ENCODE results near the gene CYLD.
A peak's percentile ranks its signal among the peaks of the same experiment; 100 is the strongest.

Gene CYLD

DNA sequence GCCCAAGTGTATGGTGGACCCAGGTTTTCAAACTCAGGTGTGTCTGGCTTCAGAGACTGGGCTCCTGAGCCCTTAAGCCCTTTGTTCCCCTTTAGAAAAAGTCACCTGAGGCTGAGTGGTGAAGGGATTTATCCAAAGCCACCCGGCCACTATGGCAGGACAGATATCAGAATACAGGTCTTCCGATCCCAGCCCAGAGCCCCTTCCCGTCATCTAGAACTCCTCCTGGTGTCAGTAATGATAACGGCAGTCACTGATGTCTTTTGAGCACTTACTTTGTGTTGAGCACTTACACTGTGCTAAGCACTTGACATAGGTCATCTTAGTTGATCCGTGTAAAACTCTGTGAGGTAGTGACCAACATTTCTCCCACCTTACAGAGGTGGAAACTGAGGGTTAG lies 31.9 kb upstream of the CYLD start:
- no peak overlapping the region for H3K4ac ChIP-seq (ENCODE audit: low read depth in 1 of 2, low read length in 2 of 2)
- no peak for DNase-seq
- peak overlapping the region; percentile 29 for H4K91ac ChIP-seq (ENCODE audit: low read length)
- no peak overlapping the region for H4K8ac ChIP-seq (ENCODE audit: low read length)
- H2BK5ac ChIP-seq (ENCODE audit: low read depth, low read length, poor library complexity, severe bottlenecking) = no peak overlapping the region
- H3K9me3 ChIP-seq (ENCODE audit: control insufficient read depth, low read length) = peaks cover 6% of the 10 kb centered on the region
- no peak overlapping the region for H2AK5ac ChIP-seq (ENCODE audit: low read length, severe bottlenecking)
- H3K9ac ChIP-seq (ENCODE audit: low read length) = no peak overlapping the region
- H3K36me3 ChIP-seq (ENCODE audit: control insufficient read depth in 1 of 2, insufficient read depth in 2 of 2, low read depth in 1 of 2, low read length in 2 of 2) = no peaks in the 10 kb centered on the region
- H3K23ac ChIP-seq (ENCODE audit: low read length in 2 of 2) = no peak overlapping the region
- no peak overlapping the region for H3K4me3 ChIP-seq (ENCODE audit: insufficient read depth in 1 of 2, low read depth in 1 of 2, low read length in 2 of 2)
- H3K27me3 ChIP-seq (ENCODE audit: control insufficient read depth in 1 of 2, insufficient read depth in 1 of 2, low read length in 2 of 2) = no peaks in the 10 kb centered on the region
- H3K27ac ChIP-seq (ENCODE audit: low read length, poor library complexity, severe bottlenecking) = no peak overlapping the region
- no peak overlapping the region for H2BK12ac ChIP-seq (ENCODE audit: low read length in 2 of 2)
- no peak overlapping the region for H2AFZ ChIP-seq (ENCODE audit: low read depth, low read length)
- H3K4me1 ChIP-seq (ENCODE audit: control insufficient read depth, insufficient read depth, low read depth, low read length) = no peaks in the 10 kb centered on the region
- no peak overlapping the region for H3K4me2 ChIP-seq (ENCODE audit: low read length, poor library complexity, severe bottlenecking)
- H2BK15ac ChIP-seq (ENCODE audit: low read depth, poor library complexity, severe bottlenecking) = no peak overlapping the region
- 86% methylated on average over 5 of the region's 5 CpGs for WGBS
- H2BK120ac ChIP-seq (ENCODE audit: low read depth, low read length) = no peak overlapping the region
- no peak overlapping the region for H3K18ac ChIP-seq (ENCODE audit: low read depth in 1 of 2, low read length in 2 of 2)
- H3K14ac ChIP-seq (ENCODE audit: low read length in 2 of 2) = no peak overlapping the region
- H3K79me1 ChIP-seq (replicated peaks; ENCODE audit: low read length, poor library complexity, severe bottlenecking) = no peaks in the 10 kb centered on the region

- no peaks in the 10 kb centered on the region for H3K36me3 ChIP-seq (ENCODE audit: control insufficient read depth in 1 of 2, insufficient read depth in 2 of 2, low read depth in 1 of 2, low read length in 2 of 2)
- 94% methylated on average over 21 of the region's 21 CpGs for WGBS
- H3K27me3 ChIP-seq (ENCODE audit: control insufficient read depth in 1 of 2, insufficient read depth in 1 of 2, low read length in 2 of 2) = no peaks in the 10 kb centered on the region
- H3K27ac ChIP-seq (ENCODE audit: low read length, poor library complexity, severe bottlenecking) = no peak overlapping the region
- H3K4me1 ChIP-seq (ENCODE audit: control insufficient read depth, insufficient read depth, low read depth, low read length) = no peaks in the 10 kb centered on the region
- H2BK120ac ChIP-seq (ENCODE audit: low read depth, low read length) = no peak overlapping the region
- H3K4me3 ChIP-seq (ENCODE audit: insufficient read depth in 1 of 2, low read depth in 1 of 2, low read length in 2 of 2) = no peak overlapping the region
- no peak overlapping the region for H3K14ac ChIP-seq (ENCODE audit: low read length in 2 of 2)
- H3K23ac ChIP-seq (ENCODE audit: low read length in 2 of 2) = no peak overlapping the region
- H3K4ac ChIP-seq (ENCODE audit: low read depth in 1 of 2, low read length in 2 of 2) = no peak overlapping the region
- no peak overlapping the region for H3K4me2 ChIP-seq (ENCODE audit: low read length, poor library complexity, severe bottlenecking)
- no peak overlapping the region for H2BK5ac ChIP-seq (ENCODE audit: low read depth, low read length, poor library complexity, severe bottlenecking)
- no peak overlapping the region for H2AFZ ChIP-seq (ENCODE audit: low read depth, low read length)
- H3K9ac ChIP-seq (ENCODE audit: low read length) = no peak overlapping the region
- no peaks in the 10 kb centered on the region for H3K79me1 ChIP-seq (replicated peaks; ENCODE audit: low read length, poor library complexity, severe bottlenecking)
- no peak overlapping the region for H2AK5ac ChIP-seq (ENCODE audit: low read length, severe bottlenecking)
- H3K18ac ChIP-seq (ENCODE audit: low read depth in 1 of 2, low read length in 2 of 2) = no peak overlapping the region
- H2BK15ac ChIP-seq (ENCODE audit: low read depth, poor library complexity, severe bottlenecking) = no peak overlapping the region
- H3K9me3 ChIP-seq (ENCODE audit: control insufficient read depth, low read length) = no peaks in the 10 kb centered on the region
- H4K91ac ChIP-seq (ENCODE audit: low read length) = no peak overlapping the region
- DNase-seq = no peak
- H4K8ac ChIP-seq (ENCODE audit: low read length) = no peak overlapping the region
- H2BK12ac ChIP-seq (ENCODE audit: low read length in 2 of 2) = no peak overlapping the region
Measured at GRCh38 chr16:50711040-50711439, 30.8 kb upstream of the CYLD start.

GRCh38 chr16:50711862-50712559 lies 29.9 kb upstream of the CYLD start:
- Histone ChIP-seq H3K4me2 (ENCODE audit: low read length, poor library complexity, severe bottlenecking) (no peak overlapping the region), H3K4me3 (ENCODE audit: insufficient read depth in 1 of 2, low read depth in 1 of 2, low read length in 2 of 2) (no peak overlapping the region), H3K23ac (ENCODE audit: low read length in 2 of 2) (no peak overlapping the region), H3K9ac (ENCODE audit: low read length) (no peak overlapping the region), H3K79me1 (replicated peaks; ENCODE audit: low read length, poor library complexity, severe bottlenecking) (no peaks in the 10 kb centered on the region), H2BK12ac (ENCODE audit: low read length in 2 of 2) (no peak overlapping the region), H3K9me3 (ENCODE audit: control insufficient read depth, low read length) (no peaks in the 10 kb centered on the region), H2BK120ac (ENCODE audit: low read depth, low read length) (no peak overlapping the region), H3K4me1 (ENCODE audit: control insufficient read depth, insufficient read depth, low read depth, low read length) (no peaks in the 10 kb centered on the region), H3K27ac (ENCODE audit: low read length, poor library complexity, severe bottlenecking) (no peak overlapping the region), H2AK5ac (ENCODE audit: low read length, severe bottlenecking) (no peak overlapping the region), H3K18ac (ENCODE audit: low read depth in 1 of 2, low read length in 2 of 2) (no peak overlapping the region), H4K8ac (ENCODE audit: low read length) (no peak overlapping the region), H3K27me3 (ENCODE audit: control insufficient read depth in 1 of 2, insufficient read depth in 1 of 2, low read length in 2 of 2) (no peaks in the 10 kb centered on the region), H3K14ac (ENCODE audit: low read length in 2 of 2) (no peak overlapping the region), H3K4ac (ENCODE audit: low read depth in 1 of 2, low read length in 2 of 2) (no peak overlapping the region), H2BK5ac (ENCODE audit: low read depth, low read length, poor library complexity, severe bottlenecking) (no peak overlapping the region), H3K36me3 (ENCODE audit: control insufficient read depth in 1 of 2, insufficient read depth in 2 of 2, low read depth in 1 of 2, low read length in 2 of 2) (no peaks in the 10 kb centered on the region), H2AFZ (ENCODE audit: low read depth, low read length) (no peak overlapping the region), H2BK15ac (ENCODE audit: low read depth, poor library complexity, severe bottlenecking) (no peak overlapping the region), H4K91ac (ENCODE audit: low read length) (no peak overlapping the region)
- WGBS = 94% methylated on average over 25 of the region's 25 CpGs
- DNase-seq = no peak

DNA sequence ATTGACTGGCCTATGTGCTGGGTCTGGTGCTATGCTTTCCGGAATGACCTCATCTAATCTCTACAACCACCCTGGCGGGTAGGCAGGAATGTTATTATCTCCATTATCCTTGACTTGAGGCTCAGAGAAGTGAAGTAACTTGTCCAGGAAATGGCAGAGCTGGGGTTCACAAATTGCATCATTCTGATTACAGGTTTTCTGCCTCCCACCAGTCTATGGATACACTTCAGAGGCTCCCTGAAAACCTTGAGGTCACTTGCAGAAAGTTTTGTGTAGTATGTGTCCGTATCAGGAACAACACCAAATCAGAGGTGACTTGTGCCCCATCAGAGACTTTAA lies 29.4 kb upstream of the CYLD start:
- Histone ChIP-seq H3K4me2 (ENCODE audit: low read length, poor library complexity, severe bottlenecking) (no peak overlapping the region), H3K4me1 (ENCODE audit: control insufficient read depth, insufficient read depth, low read depth, low read length) (no peaks in the 10 kb centered on the region), H4K91ac (ENCODE audit: low read length) (no peak overlapping the region), H3K36me3 (ENCODE audit: control insufficient read depth in 1 of 2, insufficient read depth in 2 of 2, low read depth in 1 of 2, low read length in 2 of 2) (no peaks in the 10 kb centered on the region), H2BK12ac (ENCODE audit: low read length in 2 of 2) (no peak overlapping the region), H3K9ac (ENCODE audit: low read length) (no peak overlapping the region), H3K27ac (ENCODE audit: low read length, poor library complexity, severe bottlenecking) (no peak overlapping the region), H2AK5ac (ENCODE audit: low read length, severe bottlenecking) (no peak overlapping the region), H2AFZ (ENCODE audit: low read depth, low read length) (no peak overlapping the region), H3K14ac (ENCODE audit: low read length in 2 of 2) (no peak overlapping the region), H2BK5ac (ENCODE audit: low read depth, low read length, poor library complexity, severe bottlenecking) (no peak overlapping the region), H2BK120ac (ENCODE audit: low read depth, low read length) (no peak overlapping the region), H3K4me3 (ENCODE audit: insufficient read depth in 1 of 2, low read depth in 1 of 2, low read length in 2 of 2) (no peak overlapping the region), H3K23ac (ENCODE audit: low read length in 2 of 2) (no peak overlapping the region), H2BK15ac (ENCODE audit: low read depth, poor library complexity, severe bottlenecking) (no peak overlapping the region), H3K4ac (ENCODE audit: low read depth in 1 of 2, low read length in 2 of 2) (no peak overlapping the region), H3K9me3 (ENCODE audit: control insufficient read depth, low read length) (no peaks in the 10 kb centered on the region), H4K8ac (ENCODE audit: low read length) (no peak overlapping the region), H3K27me3 (ENCODE audit: control insufficient read depth in 1 of 2, insufficient read depth in 1 of 2, low read length in 2 of 2) (peaks cover 0 to under 1% of the 10 kb centered on the region in 2 experiments), H3K79me1 (replicated peaks; ENCODE audit: low read length, poor library complexity, severe bottlenecking) (no peaks in the 10 kb centered on the region), H3K18ac (ENCODE audit: low read depth in 1 of 2, low read length in 2 of 2) (no peak overlapping the region)
- DNase-seq = no peak
- 30% methylated on average over 2 of the region's 3 CpGs for WGBS
